Amniotic epithelial cell (primary cell): Measurements from ENCODE around the gene ALDH9A1.
"Not testable (repeated sequence)": the region's sequence is repeated elsewhere in the genome, so short reads cannot be mapped to it uniquely, and the experiment has no call there.

Experiments
- DNase-seq: peaks from one replicate; pipeline ENCODE4 v3.0.0-alpha.2; 2010; ENCODE audit warnings: low read depth

The ALDH9A1 gene

DNA sequence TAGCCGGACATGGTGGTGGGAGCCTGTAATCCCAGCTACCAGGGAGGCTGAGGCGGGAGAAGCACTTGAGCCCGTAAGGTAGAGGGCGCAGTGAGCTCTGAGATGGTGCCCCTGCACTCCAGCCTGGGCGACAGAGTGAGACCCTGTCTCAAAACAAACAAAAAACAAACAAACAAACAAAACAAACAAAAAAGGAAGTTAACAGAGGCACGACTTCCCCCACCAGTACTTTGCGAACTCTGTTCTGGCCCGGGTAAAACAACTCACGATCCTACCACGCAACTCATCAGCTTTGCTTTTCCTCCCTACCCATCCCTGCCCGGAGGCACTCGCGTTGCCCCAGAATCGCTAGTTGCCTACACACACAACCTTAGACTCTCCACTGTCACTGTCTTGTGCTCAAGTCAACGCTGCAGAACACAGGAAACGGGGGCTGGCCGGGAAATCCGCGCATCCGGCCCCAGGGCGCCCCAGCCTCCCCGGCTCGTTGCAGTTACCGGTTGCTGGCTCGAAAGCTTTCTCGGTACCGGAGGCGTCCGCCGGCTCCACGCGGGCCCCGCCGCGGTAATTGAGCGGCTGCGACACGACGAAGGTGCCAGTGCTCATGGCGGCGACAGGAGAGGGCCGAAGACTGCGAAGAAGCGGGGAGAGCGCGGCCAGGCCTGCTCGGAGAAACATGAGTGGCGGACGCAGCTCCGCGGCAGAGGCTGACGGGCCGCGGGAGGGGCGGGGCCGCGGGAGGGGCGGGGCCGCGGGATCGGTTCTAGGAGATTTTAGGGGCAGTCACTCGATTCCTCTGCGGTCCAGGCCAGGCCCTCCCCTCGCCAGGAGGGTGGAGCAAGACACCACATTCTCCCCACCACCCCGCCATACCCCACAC, at the start of gene ALDH9A1:
Gene ALDH9A1, minus strand, starts transcription at position 682 of the 880 bp plus-strand sequence. Its CDS starts 4 bp downstream, at position 678.
- peak; percentile 59 for DNase-seq

DNA sequence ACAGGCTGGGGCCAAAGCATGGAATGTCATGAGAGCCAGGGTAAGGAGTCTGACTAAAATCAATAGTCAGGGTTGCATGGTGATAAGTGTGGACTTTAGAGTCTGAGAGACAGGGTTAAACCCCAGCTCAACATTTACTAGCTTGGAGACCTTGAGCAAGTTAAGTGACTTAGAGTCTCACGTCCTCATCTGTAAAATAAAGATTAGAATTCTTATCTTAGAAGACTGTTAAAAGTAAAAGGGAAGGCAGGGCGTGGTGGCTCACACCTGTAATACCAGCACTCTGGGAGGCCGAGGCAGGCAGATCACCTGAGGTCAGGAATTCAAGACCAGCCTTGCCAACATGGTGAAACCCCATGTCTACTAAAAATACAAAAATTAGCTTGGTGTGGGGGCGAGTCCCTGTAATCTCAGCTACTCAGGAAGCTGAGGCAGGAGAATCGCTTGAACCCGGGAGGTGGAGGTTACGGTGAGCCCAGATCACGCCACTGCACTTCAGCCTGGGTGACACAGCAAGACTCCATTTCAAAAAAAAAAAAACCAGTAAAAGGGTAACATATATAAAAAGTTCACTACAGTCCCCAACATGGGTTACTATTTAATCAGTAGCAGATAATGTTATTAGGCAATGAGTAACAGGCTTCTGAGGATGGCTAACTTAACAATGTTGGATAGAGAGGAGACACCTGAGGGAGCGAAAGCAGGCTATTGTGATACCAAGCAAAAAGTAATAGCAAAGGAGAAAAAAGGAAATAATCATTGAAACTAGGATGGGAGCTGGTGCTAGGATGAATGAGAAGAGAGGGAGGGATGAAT, 49.5 kb upstream of the ALDH9A1 start:
- DNase-seq, result no peak

DNA sequence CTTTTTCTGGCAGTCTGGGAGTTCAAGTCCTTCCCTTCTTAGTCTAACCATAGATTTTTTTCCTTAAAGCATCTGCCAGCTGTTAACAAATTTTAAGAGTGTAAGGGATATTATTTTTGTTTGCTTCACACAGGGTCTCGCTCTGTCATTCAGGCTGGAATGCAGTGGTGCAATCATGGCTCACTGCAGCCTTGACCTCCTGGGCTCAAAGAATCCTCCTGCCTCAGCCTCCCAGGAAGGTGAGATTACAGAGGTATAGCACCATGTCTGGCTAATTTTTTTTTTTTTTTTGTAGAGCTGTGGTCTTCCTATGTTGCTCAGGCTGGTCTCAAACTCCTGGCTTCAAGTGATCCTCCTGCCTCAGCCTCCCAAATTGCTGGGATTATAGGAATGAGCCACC, 46.6 kb upstream of the ALDH9A1 start:
- not testable (repeated sequence) for DNase-seq

DNA sequence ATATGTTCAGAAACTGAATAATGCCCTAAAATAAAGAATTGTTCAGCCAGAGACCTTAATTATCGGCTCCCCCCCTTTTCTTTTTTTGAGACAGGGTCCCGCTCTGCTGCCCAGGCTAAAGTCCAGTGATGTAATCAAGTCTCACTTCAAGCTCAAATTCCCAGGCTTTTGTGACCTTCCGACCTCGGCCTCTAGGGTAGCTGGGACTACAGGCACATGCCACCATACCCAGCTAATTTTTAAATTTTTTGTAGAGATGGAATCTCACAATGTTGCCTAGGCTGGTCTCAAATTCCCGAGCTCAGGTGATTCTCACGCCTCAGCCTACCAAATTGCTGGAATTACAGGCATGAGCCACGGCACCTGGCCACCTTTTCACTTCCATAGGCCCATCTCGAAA, 43.8 kb upstream of the ALDH9A1 start:
- DNase-seq, result no peak

DNA sequence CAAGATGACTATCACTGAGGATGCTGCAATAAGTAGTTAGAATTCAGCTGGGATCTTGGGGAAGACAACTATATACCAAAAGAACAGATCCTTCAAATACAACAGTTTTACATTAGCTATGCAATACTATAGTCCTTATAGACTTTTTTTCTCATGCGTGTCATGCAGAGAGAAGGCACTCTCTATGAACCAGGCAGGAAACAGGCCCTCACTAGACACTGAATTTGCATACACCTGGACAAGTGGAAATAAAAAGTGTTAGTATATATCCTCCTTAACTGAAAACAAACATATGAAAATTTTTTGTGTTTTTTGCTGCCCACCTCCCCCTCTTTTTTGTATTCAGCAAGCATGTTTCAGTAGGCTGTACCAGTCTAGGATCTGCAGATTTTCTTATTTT, 40.4 kb upstream of the ALDH9A1 start:
- no peak for DNase-seq

DNA sequence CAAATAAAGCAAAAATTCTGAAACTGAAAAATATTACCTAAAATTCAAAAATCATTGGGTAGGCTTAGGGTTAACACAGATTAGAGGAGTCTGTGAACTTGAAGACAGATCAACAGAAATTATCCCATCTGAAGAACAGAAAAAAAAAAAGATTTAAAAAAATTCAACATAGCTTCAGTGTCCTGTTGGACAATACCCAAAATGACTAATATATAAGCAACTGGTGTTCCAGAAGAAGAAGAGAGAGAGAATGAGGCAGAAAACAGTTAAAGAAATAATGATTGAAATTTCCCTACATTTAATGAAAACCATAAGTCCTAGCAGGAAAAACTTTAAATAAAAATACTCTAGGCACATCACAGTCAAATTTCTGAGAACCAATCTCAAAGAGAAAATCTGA, 38.8 kb upstream of the ALDH9A1 start:
- DNase-seq, result no peak

DNA sequence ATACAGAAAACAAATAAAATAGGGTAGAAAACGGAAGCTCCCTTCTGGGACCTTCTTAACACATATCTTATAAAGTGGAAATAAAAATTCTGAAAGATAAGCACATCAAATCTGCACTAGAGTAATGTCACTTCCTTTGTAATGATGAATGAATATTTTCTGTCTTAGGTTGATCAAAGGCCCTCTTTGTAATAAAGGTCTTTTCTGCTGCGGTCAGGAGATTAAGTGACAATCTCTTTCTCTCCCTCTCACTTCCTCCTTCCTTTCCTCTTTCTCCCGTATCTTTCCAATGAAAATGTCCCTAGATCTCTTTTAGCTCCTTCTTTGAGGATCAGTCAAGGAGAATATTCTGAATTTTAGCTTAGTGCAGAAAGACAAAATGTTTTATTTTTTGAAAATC, 36.5 kb upstream of the ALDH9A1 start:
- DNase-seq, result no peak

DNA sequence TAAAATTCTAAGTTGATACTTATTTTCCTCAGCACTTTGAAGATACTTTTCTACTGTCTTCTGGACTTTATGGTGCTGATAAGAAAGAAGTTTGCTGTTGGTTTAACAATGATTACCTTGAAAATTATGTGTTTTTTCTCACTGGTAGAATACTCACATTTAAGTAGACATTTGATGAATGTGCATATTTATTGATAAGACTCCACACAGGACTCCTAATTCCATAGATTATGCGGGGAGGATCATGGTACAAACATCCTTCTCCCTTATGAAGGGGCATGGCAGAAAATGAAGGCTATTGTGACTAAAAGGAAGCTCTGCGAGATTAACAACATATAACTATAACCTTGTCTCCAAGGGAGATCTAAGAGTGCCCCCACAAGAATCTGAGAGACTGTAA, 28.5 kb upstream of the ALDH9A1 start:
- no peak for DNase-seq

DNA sequence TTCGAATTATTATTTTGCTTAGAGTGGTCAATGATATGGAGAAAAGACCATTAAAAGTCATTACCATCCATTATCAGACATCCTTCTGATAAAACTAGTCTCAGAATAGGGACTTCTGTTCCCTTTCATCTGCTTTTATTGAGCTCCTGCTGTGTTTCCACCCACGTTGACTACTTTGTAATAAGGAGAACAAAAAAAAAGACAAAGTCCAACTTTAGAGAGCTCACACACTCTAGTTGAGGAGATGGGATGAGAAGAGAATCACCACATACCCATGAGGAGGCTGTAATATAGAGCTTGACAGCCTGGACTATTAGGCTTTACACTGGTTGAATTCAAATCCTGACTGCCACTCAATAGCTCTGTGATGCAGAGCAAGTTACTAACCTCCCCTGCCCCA, 27.8 kb upstream of the ALDH9A1 start:
- no peak for DNase-seq

DNA sequence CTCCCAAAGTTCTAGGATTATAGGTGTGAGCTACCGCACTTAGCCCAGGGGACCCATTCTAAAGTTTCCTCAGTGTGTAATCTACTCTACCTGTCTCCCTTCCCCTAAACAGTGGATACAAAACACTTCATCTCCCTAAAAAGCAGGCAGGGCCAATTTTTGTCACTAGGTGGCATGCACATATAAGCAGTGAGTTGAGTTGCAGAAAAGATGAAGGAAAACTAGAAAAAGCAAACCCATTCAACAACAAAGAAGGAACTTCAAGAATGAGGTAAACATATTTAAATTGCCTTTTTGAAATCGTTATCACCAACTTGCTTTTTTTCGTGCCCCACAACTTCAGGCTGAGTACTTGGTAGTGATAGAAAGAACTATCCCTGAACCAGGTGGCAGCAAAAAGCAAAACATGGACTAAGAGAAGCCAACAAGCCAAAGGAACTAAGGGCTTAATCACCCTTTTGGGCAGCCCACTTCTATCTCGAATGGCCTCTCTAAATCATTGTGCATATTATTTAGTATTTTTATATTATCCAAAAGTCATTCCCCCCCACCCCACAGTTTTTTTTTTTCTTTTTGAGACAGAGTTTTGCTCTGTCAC, 19.7 kb upstream of the ALDH9A1 start:
- DNase-seq, result peak; percentile 62

DNA sequence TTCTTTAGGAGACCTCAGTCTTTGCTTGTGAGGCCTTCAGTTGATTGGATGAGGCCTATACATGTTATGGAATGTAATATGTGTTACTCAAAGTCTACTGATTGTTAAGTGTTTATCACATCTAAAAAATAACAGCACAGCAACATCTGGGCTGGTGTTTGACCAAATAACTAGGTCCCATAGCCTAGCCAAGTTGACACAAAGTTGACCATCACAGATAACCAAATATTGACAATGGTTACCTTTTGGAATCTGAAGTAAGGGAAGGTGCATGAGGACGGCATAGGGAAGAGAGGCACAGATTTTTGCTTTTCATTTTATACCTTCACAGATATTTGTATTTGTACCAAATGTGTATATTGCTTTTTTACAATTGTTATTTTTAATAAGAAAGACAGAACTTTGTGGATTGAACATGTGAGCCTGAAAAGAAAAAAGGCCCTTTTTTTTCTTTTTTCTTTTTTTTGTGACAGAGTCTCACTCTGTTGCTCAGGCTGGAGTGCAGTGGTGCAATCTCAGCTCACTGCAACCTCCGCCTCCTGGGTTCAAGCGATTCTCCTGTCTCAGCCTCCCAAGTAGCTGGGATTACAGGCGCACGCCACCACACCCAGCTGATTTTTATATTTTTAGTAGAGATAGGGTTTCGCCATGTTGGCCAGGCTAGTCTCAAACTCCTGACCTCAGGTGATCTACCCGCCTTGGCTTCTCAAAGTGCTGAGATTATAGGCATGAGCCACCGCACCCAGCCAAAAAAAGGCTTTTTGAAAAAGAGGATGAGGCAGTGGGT, 18.1 kb upstream of the ALDH9A1 start:
- DNase-seq, result not testable (repeated sequence)

DNA sequence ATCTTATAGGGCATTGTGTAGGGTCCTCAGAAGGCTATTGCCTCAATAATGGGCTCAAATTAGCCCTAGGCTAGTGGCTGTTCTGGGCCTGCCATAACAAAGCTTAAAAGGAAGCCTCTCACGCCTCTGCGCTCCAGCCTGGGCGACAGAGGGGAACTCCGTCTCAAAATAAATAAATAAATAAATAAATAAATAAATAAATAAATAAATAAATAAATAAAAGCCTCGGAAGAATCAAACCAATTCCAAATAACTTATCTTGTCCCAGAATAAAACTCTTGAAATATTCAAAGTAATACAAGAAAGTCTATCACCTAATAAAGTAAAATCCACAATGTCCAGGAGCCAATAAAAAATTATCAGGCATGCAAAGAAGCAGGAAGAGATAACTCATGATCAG, 14.4 kb upstream of the ALDH9A1 start:
- DNase-seq, result no peak

DNA sequence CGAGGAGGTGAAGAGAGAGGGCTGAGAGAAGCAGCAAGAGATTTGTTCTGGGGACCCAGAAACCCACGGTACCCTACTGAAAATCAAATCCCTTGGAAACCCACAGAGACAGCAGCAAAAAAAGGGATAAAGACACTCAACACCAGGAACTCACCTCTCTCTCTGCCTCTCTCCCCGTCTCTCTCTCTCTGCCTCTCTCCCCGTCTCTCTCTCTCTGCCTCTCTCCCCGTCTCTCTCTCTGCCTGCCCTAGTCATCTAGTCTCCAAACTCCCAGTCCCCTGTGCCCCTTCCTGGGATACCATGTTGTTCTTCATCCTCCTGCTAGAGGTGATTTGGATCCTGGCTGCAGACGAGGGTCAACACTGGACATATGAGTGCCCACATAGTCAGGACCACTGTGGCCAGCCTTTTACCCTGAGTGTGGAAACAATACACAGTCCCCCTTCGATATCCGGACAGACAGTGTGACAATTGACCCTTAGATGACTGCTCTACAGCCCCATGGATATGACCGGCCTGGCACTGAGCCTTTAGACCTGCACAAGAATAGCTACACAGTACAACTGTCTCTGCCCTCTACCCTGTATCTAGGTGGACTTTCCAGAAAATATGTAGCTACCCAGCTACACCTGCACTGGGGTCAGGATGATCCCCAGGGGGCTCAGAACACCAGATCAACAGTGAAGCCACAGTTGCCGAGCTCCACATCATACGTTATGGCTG, 9.8 kb upstream of the ALDH9A1 start:
- no peak for DNase-seq

DNA sequence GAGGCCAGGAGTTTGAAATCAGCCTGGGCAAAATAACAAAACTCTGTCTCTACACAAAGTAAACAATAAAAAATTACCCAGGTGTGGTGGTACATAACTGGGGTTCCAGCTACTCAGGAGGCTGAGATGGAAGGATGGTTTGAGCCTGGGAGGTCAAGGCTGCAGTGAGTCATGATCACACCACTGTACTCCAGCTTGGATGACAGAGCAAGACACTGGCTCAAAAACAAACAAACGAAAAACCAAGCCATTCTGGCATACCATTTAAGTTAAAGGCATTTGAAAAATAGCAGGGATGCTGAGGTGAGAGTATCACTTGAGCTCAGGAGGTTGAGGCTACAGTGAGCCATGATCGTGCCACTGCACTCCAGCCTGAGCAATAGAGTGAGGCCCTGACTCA, 5.3 kb upstream of the ALDH9A1 start:
- no peak for DNase-seq

DNA sequence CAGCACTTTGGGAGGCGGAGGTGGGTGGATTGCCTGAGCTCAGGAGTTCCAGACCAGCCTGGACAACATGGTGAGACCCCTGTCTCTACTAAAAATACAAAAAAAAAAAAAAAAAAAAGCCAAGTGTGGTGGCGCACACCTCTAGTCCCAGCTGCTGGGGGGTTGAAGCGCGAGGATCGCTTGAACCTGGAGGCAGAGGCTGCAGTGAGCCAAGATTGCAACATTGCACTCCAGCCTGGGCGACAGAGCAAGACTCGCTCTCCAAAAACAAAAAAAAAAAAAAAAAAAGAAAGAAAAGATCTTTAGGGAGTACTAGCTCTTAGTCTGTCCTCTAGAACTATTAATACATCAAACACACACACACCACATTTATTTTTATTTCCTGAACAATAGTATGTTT, 3.6 kb upstream of the ALDH9A1 start:
- not testable (repeated sequence) for DNase-seq

DNA sequence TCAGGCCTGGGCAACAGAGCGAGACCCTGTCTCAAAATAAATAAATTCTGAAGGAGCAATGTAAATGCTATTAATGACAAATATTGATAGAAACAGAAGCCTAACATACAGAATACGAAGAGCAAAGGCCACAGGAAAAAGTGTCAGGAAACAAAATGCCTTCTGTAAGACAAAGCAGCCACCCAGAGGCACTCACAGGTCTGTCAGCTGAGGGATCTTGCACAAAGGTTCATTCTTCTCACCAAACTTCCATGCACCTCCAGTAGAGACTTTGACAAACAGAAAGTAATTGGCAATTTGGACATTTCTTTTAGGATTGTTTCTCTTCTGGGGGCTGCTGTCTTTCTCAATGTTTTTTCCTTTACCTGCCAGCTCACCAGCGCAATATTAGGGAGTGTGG, 1.2 kb upstream of the ALDH9A1 start:
- DNase-seq, result no peak

DNA sequence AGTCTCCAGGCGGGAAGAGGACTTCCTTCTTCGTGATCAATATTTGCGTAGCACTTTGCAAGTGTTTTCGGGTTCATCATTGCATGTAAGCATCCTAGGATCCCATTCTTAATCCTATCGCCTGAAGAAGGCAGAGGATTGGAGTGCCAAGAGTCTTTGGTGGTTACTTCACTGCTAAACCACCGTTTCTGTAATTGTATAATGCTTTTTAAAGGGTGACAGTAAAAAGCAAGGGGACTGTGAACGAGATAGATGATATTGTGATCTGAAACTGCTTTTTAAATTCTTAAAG, 345 bp upstream of the ALDH9A1 start:
- no peak for DNase-seq

DNA sequence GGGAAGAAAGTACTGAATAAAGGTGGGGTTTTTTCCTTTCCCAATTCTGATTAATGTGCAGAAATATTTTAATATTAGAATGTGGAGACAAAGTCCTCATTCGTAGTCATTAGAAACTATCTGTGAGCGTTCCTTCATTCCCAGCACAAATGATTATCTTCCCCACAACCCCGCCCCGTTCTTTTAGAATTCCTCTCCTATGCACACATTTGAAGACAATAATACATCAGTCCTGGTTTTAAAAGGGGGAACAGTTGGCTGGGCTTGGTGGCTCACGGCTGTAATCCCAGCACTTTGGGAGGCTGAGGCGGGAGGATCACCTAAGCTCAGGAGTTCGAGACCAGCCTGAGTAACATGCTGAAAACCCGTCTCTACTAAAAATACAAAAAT, 876 bp downstream of the ALDH9A1 start:
- DNase-seq, result no peak

DNA sequence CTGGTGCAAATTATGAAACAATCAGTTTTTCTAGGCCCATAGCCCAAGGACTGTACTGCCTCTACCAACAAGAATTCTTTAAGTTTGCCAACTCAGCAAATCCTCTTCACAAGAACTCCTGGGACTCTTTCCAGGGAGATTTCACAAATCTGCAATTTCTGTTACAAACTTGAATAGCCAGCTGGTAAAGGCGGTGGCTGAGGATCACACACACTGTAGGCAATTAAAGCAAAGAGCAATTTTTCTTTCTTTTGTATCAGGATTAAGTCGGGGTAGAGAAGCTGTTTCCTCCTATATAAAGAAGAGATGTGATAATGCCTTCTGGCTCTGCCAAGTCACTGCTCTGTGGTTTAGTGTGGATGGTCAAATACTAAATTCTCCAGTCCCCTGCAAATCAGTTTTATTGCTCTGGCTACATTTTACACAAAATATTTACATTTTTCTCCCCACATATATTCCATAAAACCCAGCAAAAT, 1.7 kb downstream of the ALDH9A1 start:
- DNase-seq, result peak; percentile 95

DNA sequence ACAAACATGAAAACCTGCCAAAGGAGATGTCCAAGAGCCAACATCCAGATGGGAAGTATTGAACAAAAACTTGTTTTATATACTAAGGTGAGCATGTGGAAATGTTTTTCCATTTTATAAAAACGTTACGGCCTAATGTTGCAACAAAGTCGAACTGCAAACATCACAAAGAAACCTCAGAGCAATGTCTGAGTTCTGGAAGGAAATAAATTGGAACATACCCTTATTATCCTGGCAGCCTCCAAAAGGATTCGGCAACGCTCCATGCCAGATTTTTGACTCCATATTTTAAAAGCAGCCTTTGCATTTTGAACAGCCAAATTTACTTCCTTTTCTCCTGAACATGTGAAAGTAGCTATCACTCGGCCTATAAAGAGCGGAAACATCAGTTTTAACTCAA, 3.3 kb downstream of the ALDH9A1 start:
- no peak for DNase-seq

DNA sequence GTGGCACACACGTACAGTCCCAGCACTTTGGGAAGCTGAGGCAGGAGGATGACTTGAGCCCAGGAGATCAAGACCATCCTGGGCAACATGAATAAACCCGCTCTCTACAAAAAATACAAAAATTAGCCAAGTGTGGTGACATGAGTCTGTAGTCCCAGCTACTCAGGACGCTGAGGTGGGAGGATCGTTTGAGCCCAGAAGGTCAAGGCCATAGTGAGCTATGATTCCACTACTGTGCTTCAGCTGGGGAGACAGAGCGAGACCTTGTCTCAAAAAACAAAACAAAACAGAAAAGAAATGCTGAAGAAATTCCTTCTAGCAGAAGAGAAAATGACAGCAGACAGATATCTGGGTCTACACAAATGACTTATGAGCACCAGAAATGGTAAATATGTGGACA, 10.3 kb downstream of the ALDH9A1 start:
- DNase-seq, result no peak
